Measurements from ENCODE around the gene MGAT1.

DNA sequence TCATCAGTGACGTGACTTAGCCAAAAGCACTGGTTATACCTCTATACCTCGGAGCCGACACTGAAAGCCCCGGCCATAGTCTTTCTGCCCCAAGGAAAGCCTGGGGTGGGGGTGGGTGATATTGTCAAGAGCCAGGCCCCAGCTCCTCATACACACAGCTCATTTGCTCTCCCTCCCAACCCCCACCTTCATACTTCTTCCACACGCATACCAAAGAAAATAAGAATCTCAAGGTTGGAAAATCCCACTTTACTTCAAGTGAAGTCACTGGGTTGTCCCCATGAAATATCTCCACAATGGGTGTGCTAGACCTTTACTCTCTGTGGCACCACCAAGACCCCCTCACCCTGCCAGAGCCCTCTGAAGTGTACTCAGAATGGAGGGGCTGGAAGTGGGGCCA, 27.1 kb upstream of the MGAT1 start:
- TF ChIP-seq, protein P1, sequence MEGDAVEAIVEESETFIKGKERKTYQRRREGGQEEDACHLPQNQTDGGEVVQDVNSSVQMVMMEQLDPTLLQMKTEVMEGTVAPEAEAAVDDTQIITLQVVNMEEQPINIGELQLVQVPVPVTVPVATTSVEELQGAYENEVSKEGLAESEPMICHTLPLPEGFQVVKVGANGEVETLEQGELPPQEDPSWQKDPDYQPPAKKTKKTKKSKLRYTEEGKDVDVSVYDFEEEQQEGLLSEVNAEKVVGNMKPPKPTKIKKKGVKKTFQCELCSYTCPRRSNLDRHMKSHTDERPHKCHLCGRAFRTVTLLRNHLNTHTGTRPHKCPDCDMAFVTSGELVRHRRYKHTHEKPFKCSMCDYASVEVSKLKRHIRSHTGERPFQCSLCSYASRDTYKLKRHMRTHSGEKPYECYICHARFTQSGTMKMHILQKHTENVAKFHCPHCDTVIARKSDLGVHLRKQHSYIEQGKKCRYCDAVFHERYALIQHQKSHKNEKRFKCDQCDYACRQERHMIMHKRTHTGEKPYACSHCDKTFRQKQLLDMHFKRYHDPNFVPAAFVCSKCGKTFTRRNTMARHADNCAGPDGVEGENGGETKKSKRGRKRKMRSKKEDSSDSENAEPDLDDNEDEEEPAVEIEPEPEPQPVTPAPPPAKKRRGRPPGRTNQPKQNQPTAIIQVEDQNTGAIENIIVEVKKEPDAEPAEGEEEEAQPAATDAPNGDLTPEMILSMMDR (IDR thresholded peaks at IDR 0.05; ENCODE audit: borderline replicate concordance, extremely low read depth, low read length, poor library complexity, severe bottlenecking): no peak
- TF ChIP-seq EZH2 (IDR thresholded peaks at IDR 0.05; ENCODE audit: borderline replicate concordance, low read depth, low read length, severe bottlenecking): no peak
